Neuronal stem cell (in vitro differentiated cells): ENCODE results near the gene ASXL2.

Experiments
- DNase-seq: peaks from one replicate; pipeline ENCODE4 v3.0.0-alpha.2; 2013; ENCODE audit warnings: low spot score
- H2AFZ ChIP-seq: one replicate; pipeline ENCODE4 v1.6.1; 2013; ENCODE audit warnings: mild to moderate bottlenecking, low read length, inconsistent platforms
- H2AK5ac ChIP-seq: 2 replicates; pipeline ENCODE4 v1.6.1; 2013; ENCODE audit warnings: low read depth, mild to moderate bottlenecking, inconsistent platforms, low read length, moderate library complexity, mixed read lengths
- H2BK120ac ChIP-seq: 2 replicates; pipeline ENCODE4 v1.6.1; 2013; ENCODE audit warnings: low read depth, mild to moderate bottlenecking, inconsistent platforms, low read length, moderate library complexity, mixed read lengths
- H2BK12ac ChIP-seq: one replicate; pipeline ENCODE4 v1.6.1; 2013; ENCODE audit warnings: low read length, inconsistent platforms
- H2BK15ac ChIP-seq: 2 replicates; pipeline ENCODE4 v1.6.1; 2013; ENCODE audit warnings: mild to moderate bottlenecking, low read length, inconsistent platforms, mixed read lengths
- H2BK5ac ChIP-seq: one replicate; pipeline ENCODE4 v1.6.1; 2013; ENCODE audit warnings: inconsistent platforms, mild to moderate bottlenecking, low read length, moderate library complexity
- H3K14ac ChIP-seq: one replicate; pipeline ENCODE4 v1.6.1; 2013; ENCODE audit warnings: low read length, inconsistent platforms
- H3K18ac ChIP-seq: 2 replicates; pipeline ENCODE4 v1.6.1; 2013; ENCODE audit warnings: low read length, inconsistent platforms
- H3K23ac ChIP-seq: 2 replicates; pipeline ENCODE4 v1.6.1; 2013; ENCODE audit warnings: low read depth, mild to moderate bottlenecking, mixed read lengths, low read length, inconsistent platforms; ENCODE audit not compliant: poor library complexity
- H3K27ac ChIP-seq: replicated peaks from 3 replicates; pipeline ENCODE4 v1.5.1; 2013; ENCODE audit warnings: low read length, inconsistent platforms
- H3K27me3 ChIP-seq, 3 experiments: 2 replicates each; pipeline ENCODE4 v1.6.1; 2013; ENCODE audit warnings: low read length in 3 of 3, mild to moderate bottlenecking in 2 of 3, inconsistent platforms in 1 of 3, low read depth in 1 of 3, mixed read lengths in 1 of 3, moderate library complexity in 1 of 3; ENCODE audit not compliant: control insufficient read depth in 3 of 3, insufficient read depth in 3 of 3
- H3K36me3 ChIP-seq, 2 donors: replicated peaks in 1 of 2; 2 replicates each; pipeline ENCODE4 v1.6.1; 2013; ENCODE audit warnings: low read length in 2 of 2; ENCODE audit not compliant: control insufficient read depth in 2 of 2, insufficient read depth in 2 of 2
- H3K4ac ChIP-seq: 2 replicates; pipeline ENCODE4 v1.6.1; 2013; ENCODE audit warnings: inconsistent platforms, mild to moderate bottlenecking, low read length, moderate library complexity
- H3K4me1 ChIP-seq, 2 donors: 1 replicate in 1 of 2; 2 replicates in 1 of 2; pipeline ENCODE4 v1.6.1; 2013; ENCODE audit warnings: low read length in 2 of 2, low read depth in 1 of 2; ENCODE audit not compliant: control insufficient read depth in 2 of 2, insufficient read depth in 1 of 2
- H3K4me2 ChIP-seq: one replicate; pipeline ENCODE4 v1.6.1; 2013; ENCODE audit warnings: mild to moderate bottlenecking, low read length, inconsistent platforms; ENCODE audit not compliant: insufficient read depth, poor library complexity, severe bottlenecking
- H3K4me3 ChIP-seq, 2 donors: 2 replicates each; pipeline ENCODE4 v1.5.1; 2013; ENCODE audit warnings: low read length in 2 of 2, mild to moderate bottlenecking in 2 of 2, inconsistent platforms in 1 of 2, moderate library complexity in 1 of 2
- H3K79me1 ChIP-seq: one replicate; pipeline ENCODE4 v1.6.1; 2013; ENCODE audit warnings: low read depth, mild to moderate bottlenecking, inconsistent platforms, low read length, moderate library complexity
- H3K9ac ChIP-seq: one replicate; pipeline ENCODE4 v1.6.1; 2013; ENCODE audit warnings: mild to moderate bottlenecking, low read depth, low read length, inconsistent platforms; ENCODE audit not compliant: poor library complexity
- H3K9me3 ChIP-seq, 2 donors: replicated peaks in 1 of 2; 2 replicates each; pipeline versions ENCODE3 to v1.6.1; 2013; ENCODE audit warnings: low read length in 2 of 2, mild to moderate bottlenecking in 2 of 2, inconsistent platforms in 1 of 2, low read depth in 1 of 2, mixed read lengths in 1 of 2, moderate library complexity in 1 of 2; ENCODE audit not compliant: control insufficient read depth in 2 of 2, insufficient read depth in 1 of 2
- H4K8ac ChIP-seq: one replicate; pipeline ENCODE4 v1.6.1; 2013; ENCODE audit warnings: low read depth, mild to moderate bottlenecking, inconsistent platforms, low read length, moderate library complexity
- H4K91ac ChIP-seq: one replicate; pipeline ENCODE4 v1.6.1; 2013; ENCODE audit warnings: low read length, low read depth, mild to moderate bottlenecking, inconsistent platforms; ENCODE audit not compliant: poor library complexity
- WGBS, 2 donors: extraction: QIAGEN DNeasy Blood & Tissue Kit; methylation state at CpG; one replicate each; pipeline ENCODE4 v1.1.7; 2013; ENCODE audit warnings: missing lambda C conversion rate in 2 of 2, mixed read lengths in 1 of 2; ENCODE audit not compliant: insufficient read length in 2 of 2, insufficient replicate concordance in 1 of 2; ENCODE audit errors: extremely low coverage in 2 of 2; 5-methylcytosine and 5-hydroxymethylcytosine counted together

Gene ASXL2

DNA sequence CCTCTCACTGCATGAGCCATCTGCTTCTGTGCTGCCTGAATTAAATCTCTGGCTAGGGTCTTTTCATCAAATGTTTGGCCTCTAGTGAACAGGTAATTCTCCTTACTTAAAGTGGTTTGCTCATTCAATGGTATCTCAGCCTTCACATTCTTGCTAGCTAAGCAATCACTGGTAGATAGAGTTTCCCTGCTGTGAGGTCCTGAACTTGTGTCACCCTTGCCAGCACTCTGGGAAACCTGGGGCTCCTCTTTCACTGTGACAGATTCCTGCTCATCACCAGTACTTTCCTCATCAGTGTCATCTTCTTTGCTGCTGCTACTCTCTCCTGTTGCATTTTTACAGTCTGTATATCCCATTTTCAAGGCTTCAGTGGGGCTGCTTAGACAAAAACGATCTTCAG, 135.8 kb downstream of the ASXL2 start:
- WGBS, 2 donors = no CpG with 5 or more reads among the region's 1 CpG
- no peak overlapping the region for H3K4me2 ChIP-seq
- H3K27me3 ChIP-seq = no peaks in the 10 kb centered on the region
- H3K4me3 ChIP-seq = no peak overlapping the region
- H3K4ac ChIP-seq = no peak overlapping the region
- H3K23ac ChIP-seq = no peak overlapping the region
- H2BK15ac ChIP-seq = no peak overlapping the region
- no peak overlapping the region for H2AFZ ChIP-seq
- no peak for DNase-seq
- no peak overlapping the region for H4K91ac ChIP-seq
- H3K79me1 ChIP-seq = no peaks in the 10 kb centered on the region
- no peak overlapping the region for H2BK120ac ChIP-seq
- no peak overlapping the region for H3K9ac ChIP-seq
- H3K14ac ChIP-seq = no peak overlapping the region
- H2BK12ac ChIP-seq = no peak overlapping the region
- no peak overlapping the region for H2BK5ac ChIP-seq
- H3K18ac ChIP-seq = no peak overlapping the region
- H2AK5ac ChIP-seq = no peak overlapping the region
- H3K27ac ChIP-seq = no peak overlapping the region
- peaks cover 6 to 52% of the 10 kb centered on the region in 2 donors for H3K36me3 ChIP-seq
- no peaks in the 10 kb centered on the region for H3K9me3 ChIP-seq
- H4K8ac ChIP-seq = no peak overlapping the region
- H3K4me1 ChIP-seq = peaks cover 14 to 19% of the 10 kb centered on the region in 2 donors

DNA sequence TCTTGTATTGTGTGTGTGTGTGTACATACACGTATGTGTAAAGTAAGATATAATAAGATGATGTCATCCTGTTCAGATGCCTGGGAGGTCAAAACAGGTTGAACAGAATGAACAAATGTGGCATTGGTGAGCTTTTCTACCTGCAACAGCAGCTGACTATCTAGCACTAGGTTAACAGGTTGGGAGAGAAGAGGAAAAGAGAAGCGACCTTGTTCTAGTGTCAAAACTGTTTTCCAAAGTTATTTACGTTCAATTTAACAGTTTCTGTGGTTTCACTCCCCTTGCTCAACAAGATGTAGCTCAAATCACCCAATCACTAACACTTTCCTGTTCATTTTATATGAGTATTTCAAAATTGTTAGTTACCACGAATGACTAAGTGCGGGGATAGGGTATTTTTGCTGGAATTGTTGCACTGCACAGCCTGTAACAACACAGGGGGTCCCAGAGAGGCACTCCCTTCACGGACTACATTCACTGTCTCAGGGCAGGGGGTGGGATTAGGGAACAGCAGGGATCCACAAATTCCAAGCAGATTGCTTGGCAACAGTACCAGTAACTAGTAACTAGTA, 137.4 kb downstream of the ASXL2 start:
- no peak overlapping the region for H2BK15ac ChIP-seq
- no peak overlapping the region for H3K4me2 ChIP-seq
- H3K14ac ChIP-seq = no peak overlapping the region
- H3K27ac ChIP-seq = no peak overlapping the region
- no peak overlapping the region for H4K8ac ChIP-seq
- no peak overlapping the region for H2BK12ac ChIP-seq
- H2AFZ ChIP-seq = no peak overlapping the region
- DNase-seq = peak; percentile 35
- H3K4me1 ChIP-seq = peaks cover 14 to 19% of the 10 kb centered on the region in 2 donors
- no peak overlapping the region for H2BK5ac ChIP-seq
- no peak overlapping the region for H3K4me3 ChIP-seq
- no peak overlapping the region for H2AK5ac ChIP-seq
- no peak overlapping the region for H3K18ac ChIP-seq
- H3K4ac ChIP-seq = no peak overlapping the region
- H3K27me3 ChIP-seq = no peaks in the 10 kb centered on the region
- no peak overlapping the region for H2BK120ac ChIP-seq
- no CpG with 5 or more reads among the region's 6 CpGs for WGBS, 2 donors
- H3K9ac ChIP-seq = no peak overlapping the region
- H3K79me1 ChIP-seq = no peaks in the 10 kb centered on the region
- peaks cover 6 to 36% of the 10 kb centered on the region in 2 donors for H3K36me3 ChIP-seq
- no peak overlapping the region for H4K91ac ChIP-seq
- no peak overlapping the region for H3K23ac ChIP-seq
- no peaks in the 10 kb centered on the region for H3K9me3 ChIP-seq

DNA sequence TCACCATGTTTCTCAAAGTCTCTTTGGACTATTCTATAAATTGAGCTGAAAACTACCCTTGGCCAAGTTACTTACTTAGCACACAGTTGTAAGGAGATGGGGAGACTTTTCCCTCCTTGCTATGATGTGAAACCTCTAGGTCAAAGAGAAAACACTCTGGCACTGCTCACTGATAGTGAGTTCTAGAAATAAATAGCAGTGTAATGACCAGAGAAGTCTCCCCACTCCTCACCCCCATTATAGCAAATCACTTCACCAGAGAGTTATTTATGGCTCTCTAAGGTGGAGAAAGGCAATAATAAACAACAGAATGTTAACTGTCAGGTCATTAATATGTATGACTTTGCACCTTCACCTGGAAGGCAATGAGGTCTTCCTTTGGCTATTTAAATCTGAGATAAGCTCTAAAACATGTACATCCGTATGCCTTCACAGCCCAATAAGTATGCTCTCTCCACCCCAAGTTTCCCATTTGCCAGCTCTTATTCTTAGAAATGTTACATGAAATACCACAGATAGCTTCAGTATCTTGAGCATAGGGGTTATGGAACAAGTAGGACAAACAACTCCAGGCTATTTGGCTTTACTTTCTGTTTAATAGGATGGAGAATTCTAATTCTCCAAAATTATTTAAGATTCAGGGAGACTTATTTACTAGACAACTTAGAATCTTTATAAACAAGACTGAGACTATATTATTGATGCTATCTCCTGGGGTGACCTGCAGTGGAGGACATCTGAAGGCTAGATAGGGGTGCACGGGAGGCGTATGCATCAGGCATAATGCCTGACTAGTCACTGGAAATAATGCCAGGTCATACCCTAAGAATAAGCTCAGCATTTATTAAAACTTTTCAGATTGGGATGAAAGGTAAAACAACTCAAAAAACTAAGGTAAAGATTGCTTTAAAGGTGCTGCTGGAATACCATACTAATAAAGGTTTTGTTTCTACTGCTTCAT, 139.6 kb downstream of the ASXL2 start:
- no peak overlapping the region for H2BK12ac ChIP-seq
- H3K14ac ChIP-seq = no peak overlapping the region
- H3K79me1 ChIP-seq = no peaks in the 10 kb centered on the region
- no peak overlapping the region for H3K27ac ChIP-seq
- H2BK5ac ChIP-seq = no peak overlapping the region
- H3K9ac ChIP-seq = no peak overlapping the region
- H3K9me3 ChIP-seq = no peaks in the 10 kb centered on the region
- no peak overlapping the region for H3K4me2 ChIP-seq
- no CpG with 5 or more reads among the region's 3 CpGs for WGBS, 2 donors
- peaks cover 14 to 19% of the 10 kb centered on the region in 2 donors for H3K4me1 ChIP-seq
- no peak overlapping the region for H3K4ac ChIP-seq
- no peak overlapping the region for H2AK5ac ChIP-seq
- H4K8ac ChIP-seq = no peak overlapping the region
- H3K27me3 ChIP-seq = no peaks in the 10 kb centered on the region
- no peak for DNase-seq
- H3K4me3 ChIP-seq = no peak overlapping the region
- H3K18ac ChIP-seq = no peak overlapping the region
- no peak overlapping the region for H2BK15ac ChIP-seq
- no peak overlapping the region for H3K23ac ChIP-seq
- H4K91ac ChIP-seq = no peak overlapping the region
- H2BK120ac ChIP-seq = no peak overlapping the region
- H3K36me3 ChIP-seq = peaks cover 3 to 23% of the 10 kb centered on the region in 2 donors
- no peak overlapping the region for H2AFZ ChIP-seq

DNA sequence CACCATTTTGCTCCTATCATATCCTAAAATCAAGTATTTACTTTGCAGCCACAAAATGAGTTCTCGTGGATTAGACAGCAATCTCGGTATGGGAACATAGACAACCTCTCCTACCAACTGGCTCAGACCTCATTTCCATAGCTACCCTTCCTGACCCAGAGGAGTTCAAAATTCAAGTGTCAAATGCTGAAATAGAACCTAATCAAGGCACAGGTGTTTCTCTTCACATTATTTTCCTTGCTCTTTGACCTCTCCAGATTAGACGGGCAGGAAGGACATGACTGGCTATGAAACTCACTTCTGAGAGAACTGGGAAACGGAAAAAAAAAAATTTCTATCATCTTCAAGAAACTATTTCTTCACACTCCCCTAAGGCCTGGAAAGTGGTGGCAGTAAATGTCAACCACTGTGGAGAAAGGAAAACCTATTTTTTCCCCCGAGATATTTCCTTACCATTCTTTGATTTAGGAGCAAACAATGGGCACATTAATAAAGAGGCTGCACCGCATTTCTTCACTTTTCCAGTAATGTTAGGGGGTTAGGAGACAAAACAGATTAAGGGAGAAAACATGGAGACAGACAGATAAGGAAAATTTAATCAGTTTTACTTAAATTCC, 141.3 kb downstream of the ASXL2 start:
- no peak overlapping the region for H3K27ac ChIP-seq
- no peak overlapping the region for H3K9ac ChIP-seq
- H3K4me3 ChIP-seq = no peak overlapping the region
- no peak overlapping the region for H2AFZ ChIP-seq
- no peaks in the 10 kb centered on the region for H3K79me1 ChIP-seq
- DNase-seq = no peak
- no peaks in the 10 kb centered on the region for H3K9me3 ChIP-seq
- WGBS, 2 donors = no CpG with 5 or more reads among the region's 6 CpGs
- no peak overlapping the region for H3K4me2 ChIP-seq
- no peak overlapping the region for H4K8ac ChIP-seq
- no peak overlapping the region for H2BK120ac ChIP-seq
- no peaks in the 10 kb centered on the region for H3K27me3 ChIP-seq
- H3K36me3 ChIP-seq = peaks cover 0 to 7% of the 10 kb centered on the region in 2 donors
- no peak overlapping the region for H3K23ac ChIP-seq
- no peak overlapping the region for H2BK12ac ChIP-seq
- H4K91ac ChIP-seq = no peak overlapping the region
- no peak overlapping the region for H3K14ac ChIP-seq
- H2AK5ac ChIP-seq = no peak overlapping the region
- no peak overlapping the region for H2BK15ac ChIP-seq
- no peak overlapping the region for H3K18ac ChIP-seq
- H3K4ac ChIP-seq = no peak overlapping the region
- no peak overlapping the region for H2BK5ac ChIP-seq
- peaks cover 7 to 14% of the 10 kb centered on the region in 2 donors for H3K4me1 ChIP-seq
